GM23338 (cell line): ENCODE measurements around the gene MDM4. TPM values are rescaled to one million over a fixed set of nuclear protein-coding genes. Genes with fewer than 3 reads are reported as not detected.
"Not testable (repeated sequence)": the region's sequence is repeated elsewhere in the genome, so short reads cannot be mapped to it uniquely, and the experiment has no call there.

Experiments used
- ATAC-seq: fragments of 200-7000 bp; cut with Tn5 transposase; 3 replicates; pipeline ENCODE4 v1.9.1; 2020
- DNase-seq: peaks from one replicate; pipeline ENCODE4 v3.0.0-alpha.2; 2015; ENCODE audit warnings: low spot score
- H2AFZ ChIP-seq: fragments of 200-600 bp; sonication (generic); 2 replicates; pipeline ENCODE4 v1.8.0; 2016; ENCODE audit warnings: antibody characterized with exemption, mild to moderate bottlenecking, moderate library complexity
- H3F3A ChIP-seq: fragments of 200-600 bp; sonication (generic); replicated peaks from 2 replicates; pipeline ENCODE4 v1.8.0; 2017; ENCODE audit warnings: antibody characterized with exemption, mixed run types, low read depth
- H3K27ac ChIP-seq: fragments of 200-600 bp; sonication (generic); 2 replicates; pipeline ENCODE4 v1.6.1; 2016; ENCODE audit warnings: low read depth
- H3K27me3 ChIP-seq: fragments of 200-600 bp; sonication (generic); 2 replicates; pipeline ENCODE4 v1.8.0; 2016; ENCODE audit warnings: mild to moderate bottlenecking, mixed run types, moderate library complexity; ENCODE audit not compliant: insufficient read depth
- H3K36me3 ChIP-seq: fragments of 200-600 bp; sonication (generic); 2 replicates; pipeline ENCODE4 v1.8.0; 2016; ENCODE audit warnings: mild to moderate bottlenecking; ENCODE audit not compliant: insufficient read depth
- H3K4me1 ChIP-seq: fragments of 200-600 bp; sonication (generic); 2 replicates; pipeline ENCODE4 v1.8.0; 2016; ENCODE audit warnings: mild to moderate bottlenecking, moderate library complexity; ENCODE audit not compliant: insufficient read depth
- H3K4me2 ChIP-seq: fragments of 200-600 bp; sonication (generic); 2 replicates; pipeline ENCODE4 v1.7.1; 2017; ENCODE audit warnings: mixed run types
- H3K4me3 ChIP-seq: fragments of 200-600 bp; sonication (generic); 2 replicates; pipeline ENCODE4 v1.6.1; 2016; ENCODE audit warnings: mixed run types
- H3K79me2 ChIP-seq: fragments of 200-600 bp; sonication (generic); replicated peaks from 2 replicates; pipeline ENCODE4 v1.8.0; 2017; ENCODE audit warnings: mild to moderate bottlenecking; ENCODE audit not compliant: insufficient read depth
- H3K9me2 ChIP-seq: fragments of 200-600 bp; sonication (generic); 2 replicates; pipeline ENCODE4 v1.8.0; 2017; ENCODE audit not compliant: insufficient read depth
- H4K20me1 ChIP-seq: fragments of 200-600 bp; sonication (generic); replicated peaks from 2 replicates; pipeline ENCODE4 v1.8.0; 2017; ENCODE audit warnings: mild to moderate bottlenecking; ENCODE audit not compliant: insufficient read depth
- H3K27ac Mint-ChIP-seq: 2 replicates; pipeline ENCODE4 v1.8.0; 2020; ENCODE audit warnings: inconsistent platforms, mild to moderate bottlenecking, moderate library complexity, mixed read lengths
- H3K27me3 Mint-ChIP-seq: 3 replicates; pipeline ENCODE4 v1.8.0; 2022; ENCODE audit warnings: low read depth, mild to moderate bottlenecking, moderate library complexity, mixed read lengths, inconsistent platforms; ENCODE audit not compliant: insufficient read depth, poor library complexity
- H3K36me3 Mint-ChIP-seq: 3 replicates; pipeline ENCODE4 v1.8.0; 2021; ENCODE audit warnings: low read depth, mild to moderate bottlenecking, inconsistent platforms, moderate library complexity, mixed read lengths
- H3K4me1 Mint-ChIP-seq: 3 replicates; pipeline ENCODE4 v1.8.0; 2020; ENCODE audit warnings: mild to moderate bottlenecking, inconsistent platforms, mixed read lengths
- H3K4me3 Mint-ChIP-seq: 3 replicates; pipeline ENCODE4 v1.8.0; 2021; ENCODE audit warnings: moderate library complexity, mild to moderate bottlenecking, inconsistent platforms, mixed read lengths
- H3K9me3 Mint-ChIP-seq: 3 replicates; pipeline ENCODE4 v1.8.0; 2020; ENCODE audit warnings: moderate library complexity, mild to moderate bottlenecking, inconsistent platforms, mixed read lengths
- CREB1 ChIP-seq: fragments of 250-450 bp; sonication (Bioruptor Pico); IDR thresholded peaks from 2 replicates; pipeline ENCODE4 v1.5.0; 2020; ENCODE audit warnings: low read depth, mild to moderate bottlenecking, moderate library complexity
- EZH2phosphoT487 ChIP-seq: fragments of 200-600 bp; sonication (generic); IDR thresholded peaks from one replicate; pipeline ENCODE4 v1.8.1; 2018; ENCODE audit warnings: antibody characterized with exemption; ENCODE audit not compliant: unreplicated experiment
- JUNB ChIP-seq: IDR thresholded peaks from one replicate; pipeline ENCODE4 v1.6.1; 2016; ENCODE audit warnings: antibody characterized with exemption; ENCODE audit not compliant: unreplicated experiment
- NANOG ChIP-seq: IDR thresholded peaks from 2 replicates; pipeline ENCODE4 v1.6.1; 2016; ENCODE audit warnings: antibody characterized with exemption, borderline replicate concordance
- POLR2AphosphoS5 ChIP-seq: IDR thresholded peaks from 2 replicates; pipeline ENCODE4 v1.6.1; 2016; ENCODE audit warnings: antibody characterized with exemption, low read depth
- STAT1 ChIP-seq: IDR thresholded peaks from one replicate; pipeline ENCODE4 v1.6.1; 2016; ENCODE audit warnings: antibody characterized with exemption; ENCODE audit not compliant: unreplicated experiment
- ZNF114 ChIP-seq: fragments of 250-450 bp; sonication (Bioruptor Pico); IDR thresholded peaks from 2 replicates; pipeline ENCODE4 v1.5.0; 2020; ENCODE audit warnings: mild to moderate bottlenecking, moderate library complexity
- ZNF331 ChIP-seq: fragments of 250-450 bp; sonication (Bioruptor Pico); IDR thresholded peaks from 2 replicates; pipeline ENCODE4 v1.5.0; 2020; ENCODE audit warnings: low read depth, mild to moderate bottlenecking, moderate library complexity
- polyA plus RNA-seq: library from polyadenylated mRNA; unstranded; fragments of >200 nt; fragmentation: Nextera tagmentation; extraction: Ambion mirVana; gene quantifications from 2 replicates; pipeline ENCODE4 v1.2.1, GENCODE V29; 2016
- total RNA-seq: library from RNA; depleted of rRNA; stranded (reverse); fragments of >200 nt; shearing (Covaris generic); gene quantifications from 2 replicates; pipeline ENCODE4 v1.2.3, GENCODE V29; 2014
- TF ChIP-seq, protein P1 (sequence below): fragments of 250-450 bp; sonication (Bioruptor Pico); IDR thresholded peaks from 2 replicates; pipeline ENCODE4 v1.5.0; 2020; ENCODE audit warnings: mild to moderate bottlenecking, moderate library complexity

The MDM4 gene
- total and polyA plus RNA-seq, 2 experiments from 2014 or later = 24.8 to 56.1 TPM

- TF ChIP-seq, protein P1, sequence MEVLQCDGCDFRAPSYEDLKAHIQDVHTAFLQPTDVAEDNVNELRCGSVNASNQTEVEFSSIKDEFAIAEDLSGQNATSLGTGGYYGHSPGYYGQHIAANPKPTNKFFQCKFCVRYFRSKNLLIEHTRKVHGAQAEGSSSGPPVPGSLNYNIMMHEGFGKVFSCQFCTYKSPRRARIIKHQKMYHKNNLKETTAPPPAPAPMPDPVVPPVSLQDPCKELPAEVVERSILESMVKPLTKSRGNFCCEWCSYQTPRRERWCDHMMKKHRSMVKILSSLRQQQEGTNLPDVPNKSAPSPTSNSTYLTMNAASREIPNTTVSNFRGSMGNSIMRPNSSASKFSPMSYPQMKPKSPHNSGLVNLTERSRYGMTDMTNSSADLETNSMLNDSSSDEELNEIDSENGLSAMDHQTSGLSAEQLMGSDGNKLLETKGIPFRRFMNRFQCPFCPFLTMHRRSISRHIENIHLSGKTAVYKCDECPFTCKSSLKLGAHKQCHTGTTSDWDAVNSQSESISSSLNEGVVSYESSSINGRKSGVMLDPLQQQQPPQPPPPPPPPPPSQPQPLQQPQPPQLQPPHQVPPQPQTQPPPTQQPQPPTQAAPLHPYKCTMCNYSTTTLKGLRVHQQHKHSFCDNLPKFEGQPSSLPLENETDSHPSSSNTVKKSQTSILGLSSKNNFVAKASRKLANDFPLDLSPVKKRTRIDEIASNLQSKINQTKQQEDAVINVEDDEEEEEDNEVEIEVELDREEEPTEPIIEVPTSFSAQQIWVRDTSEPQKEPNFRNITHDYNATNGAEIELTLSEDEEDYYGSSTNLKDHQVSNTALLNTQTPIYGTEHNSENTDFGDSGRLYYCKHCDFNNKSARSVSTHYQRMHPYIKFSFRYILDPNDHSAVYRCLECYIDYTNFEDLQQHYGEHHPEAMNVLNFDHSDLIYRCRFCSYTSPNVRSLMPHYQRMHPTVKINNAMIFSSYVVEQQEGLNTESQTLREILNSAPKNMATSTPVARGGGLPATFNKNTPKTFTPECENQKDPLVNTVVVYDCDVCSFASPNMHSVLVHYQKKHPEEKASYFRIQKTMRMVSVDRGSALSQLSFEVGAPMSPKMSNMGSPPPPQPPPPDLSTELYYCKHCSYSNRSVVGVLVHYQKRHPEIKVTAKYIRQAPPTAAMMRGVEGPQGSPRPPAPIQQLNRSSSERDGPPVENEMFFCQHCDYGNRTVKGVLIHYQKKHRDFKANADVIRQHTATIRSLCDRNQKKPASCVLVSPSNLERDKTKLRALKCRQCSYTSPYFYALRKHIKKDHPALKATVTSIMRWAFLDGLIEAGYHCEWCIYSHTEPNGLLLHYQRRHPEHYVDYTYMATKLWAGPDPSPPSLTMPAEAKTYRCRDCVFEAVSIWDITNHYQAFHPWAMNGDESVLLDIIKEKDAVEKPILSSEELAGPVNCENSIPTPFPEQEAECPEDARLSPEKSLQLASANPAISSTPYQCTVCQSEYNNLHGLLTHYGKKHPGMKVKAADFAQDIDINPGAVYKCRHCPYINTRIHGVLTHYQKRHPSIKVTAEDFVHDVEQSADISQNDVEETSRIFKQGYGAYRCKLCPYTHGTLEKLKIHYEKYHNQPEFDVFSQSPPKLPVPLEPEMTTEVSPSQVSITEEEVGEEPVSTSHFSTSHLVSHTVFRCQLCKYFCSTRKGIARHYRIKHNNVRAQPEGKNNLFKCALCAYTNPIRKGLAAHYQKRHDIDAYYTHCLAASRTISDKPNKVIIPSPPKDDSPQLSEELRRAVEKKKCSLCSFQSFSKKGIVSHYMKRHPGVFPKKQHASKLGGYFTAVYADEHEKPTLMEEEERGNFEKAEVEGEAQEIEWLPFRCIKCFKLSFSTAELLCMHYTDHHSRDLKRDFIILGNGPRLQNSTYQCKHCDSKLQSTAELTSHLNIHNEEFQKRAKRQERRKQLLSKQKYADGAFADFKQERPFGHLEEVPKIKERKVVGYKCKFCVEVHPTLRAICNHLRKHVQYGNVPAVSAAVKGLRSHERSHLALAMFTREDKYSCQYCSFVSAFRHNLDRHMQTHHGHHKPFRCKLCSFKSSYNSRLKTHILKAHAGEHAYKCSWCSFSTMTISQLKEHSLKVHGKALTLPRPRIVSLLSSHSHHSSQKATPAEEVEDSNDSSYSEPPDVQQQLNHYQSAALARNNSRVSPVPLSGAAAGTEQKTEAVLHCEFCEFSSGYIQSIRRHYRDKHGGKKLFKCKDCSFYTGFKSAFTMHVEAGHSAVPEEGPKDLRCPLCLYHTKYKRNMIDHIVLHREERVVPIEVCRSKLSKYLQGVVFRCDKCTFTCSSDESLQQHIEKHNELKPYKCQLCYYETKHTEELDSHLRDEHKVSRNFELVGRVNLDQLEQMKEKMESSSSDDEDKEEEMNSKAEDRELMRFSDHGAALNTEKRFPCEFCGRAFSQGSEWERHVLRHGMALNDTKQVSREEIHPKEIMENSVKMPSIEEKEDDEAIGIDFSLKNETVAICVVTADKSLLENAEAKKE (CRISPR knock-in tag) = no peak
- no peak for TF ChIP-seq STAT1
- no peak for TF ChIP-seq POLR2AphosphoS5
- TF ChIP-seq ZNF114 (CRISPR knock-in tag) = no peak
- no peak for TF ChIP-seq EZH2phosphoT487
- no peak for TF ChIP-seq CREB1 (CRISPR knock-in tag)
- TF ChIP-seq ZNF331 (CRISPR knock-in tag) = no peak
- TF ChIP-seq NANOG = no peak
- no peak for TF ChIP-seq JUNB
Observed at GRCh38 chr1:204483791-204484190, 32.4 kb upstream of the MDM4 start (continued).

DNA sequence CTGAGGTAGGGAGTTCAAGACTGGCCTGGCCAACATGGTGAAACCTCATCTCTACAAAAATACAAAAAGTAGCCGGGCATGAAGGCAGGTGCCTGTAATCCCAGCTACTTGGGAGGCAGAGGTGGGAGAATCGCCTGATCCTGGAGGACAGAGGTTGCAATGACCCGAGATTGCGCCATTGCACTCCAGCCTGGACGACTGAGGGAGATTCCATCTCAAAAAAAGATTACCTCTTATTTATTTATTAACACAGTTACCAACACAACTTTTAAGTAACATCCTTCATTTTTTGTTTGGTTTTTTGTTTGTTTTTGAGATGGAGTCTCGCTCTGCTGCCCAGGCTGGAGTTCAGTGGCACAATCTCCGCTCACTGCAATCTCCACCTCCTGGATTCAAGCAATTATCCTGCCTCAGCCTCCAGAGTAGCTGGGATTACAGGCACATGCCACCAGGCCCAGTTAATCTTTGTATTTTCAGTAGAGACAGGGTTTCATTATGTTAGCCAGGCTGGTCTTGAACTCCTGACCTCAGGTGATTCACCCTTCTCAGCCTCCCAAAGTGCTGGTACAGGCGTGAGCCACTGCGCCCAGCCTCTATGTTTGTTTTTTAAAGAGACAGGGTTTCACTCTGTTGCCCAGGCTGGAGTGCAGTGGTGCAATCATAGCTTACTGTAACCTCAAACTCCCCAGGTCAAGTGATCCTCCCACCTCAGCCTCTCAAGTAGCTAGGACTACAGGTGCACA is 29.5 kb upstream of the MDM4 start:
- H3K27ac Mint-ChIP-seq, H3K9me3 Mint-ChIP-seq, H3K27me3 ChIP-seq, H3K4me1 ChIP-seq, H3K4me3 Mint-ChIP-seq, H3K27me3 Mint-ChIP-seq, H3K9me2 ChIP-seq, ATAC-seq, H3K27ac ChIP-seq, H2AFZ ChIP-seq, H3K36me3 ChIP-seq, H3K36me3 Mint-ChIP-seq, DNase-seq, H3F3A ChIP-seq, H3K4me2 ChIP-seq, H3K4me3 ChIP-seq: not testable (repeated sequence)
- Histone ChIP-seq H3K79me2 (peaks cover 40% of the 10 kb centered on the region), H4K20me1 (peaks cover 15% of the 10 kb centered on the region)
- peaks cover 22% of the 10 kb centered on the region for H3K4me1 Mint-ChIP-seq
